ENCODE data around the gene CDYL.

Gene CDYL

GRCh38 chr6:4751823-4752464 lies 24.3 kb upstream of the CDYL start:
- H3K4me3 ChIP-seq (replicated peaks; ENCODE audit: low read depth, low read length), result no peak overlapping the region
- DNase-seq (ENCODE audit: extremely low read depth, low read depth), result no peak
- no peak for TF ChIP-seq CTCF (IDR thresholded peaks at IDR 0.05; ENCODE audit: low read depth, low read length, missing control alignments)

- no peak overlapping the region for H3K4me3 ChIP-seq (replicated peaks; ENCODE audit: low read depth, low read length)
- no peak for TF ChIP-seq CTCF (IDR thresholded peaks at IDR 0.05; ENCODE audit: low read depth, low read length, missing control alignments)
- no peak for DNase-seq (ENCODE audit: extremely low read depth, low read depth)
These were observed 20.0 kb upstream of the CDYL start for GRCh38 chr6:4756247-4756646.

- DNase-seq (ENCODE audit: extremely low read depth, low read depth), result no peak
- no peak for TF ChIP-seq CTCF (IDR thresholded peaks at IDR 0.05; ENCODE audit: low read depth, low read length, missing control alignments)
- H3K4me3 ChIP-seq (replicated peaks; ENCODE audit: low read depth, low read length), result no peak overlapping the region
These were observed 16.2 kb upstream of the CDYL start for GRCh38 chr6:4759997-4760396.

- H3K4me3 ChIP-seq (replicated peaks; ENCODE audit: low read depth, low read length), result no peak overlapping the region
- no peak for TF ChIP-seq CTCF (IDR thresholded peaks at IDR 0.05; ENCODE audit: low read depth, low read length, missing control alignments)
- DNase-seq (ENCODE audit: extremely low read depth, low read depth), result no peak
These were observed 15.4 kb upstream of the CDYL start for GRCh38 chr6:4760773-4761172.

GRCh38 chr6:4762294-4762693 lies 13.9 kb upstream of the CDYL start:
- DNase-seq (ENCODE audit: extremely low read depth, low read depth), result no peak
- no peak overlapping the region for H3K4me3 ChIP-seq (replicated peaks; ENCODE audit: low read depth, low read length)
- no peak for TF ChIP-seq CTCF (IDR thresholded peaks at IDR 0.05; ENCODE audit: low read depth, low read length, missing control alignments)

GRCh38 chr6:4763921-4764320 lies 12.3 kb upstream of the CDYL start:
- TF ChIP-seq CTCF (IDR thresholded peaks at IDR 0.05; ENCODE audit: low read depth, low read length, missing control alignments), result no peak
- DNase-seq (ENCODE audit: extremely low read depth, low read depth), result no peak
- H3K4me3 ChIP-seq (replicated peaks; ENCODE audit: low read depth, low read length), result no peak overlapping the region

GRCh38 chr6:4768815-4769214 lies 7.4 kb upstream of the CDYL start:
- TF ChIP-seq CTCF (IDR thresholded peaks at IDR 0.05; ENCODE audit: low read depth, low read length, missing control alignments), result no peak
- no peak for DNase-seq (ENCODE audit: extremely low read depth, low read depth)
- H3K4me3 ChIP-seq (replicated peaks; ENCODE audit: low read depth, low read length), result no peak overlapping the region
